NCI-H187 treated with DMSO at 0.1 percent for 48 hours (cell line): ENCODE measurements around the gene RNF148.

Source experiments
- DNase-seq: peaks from one replicate; lab custom pipeline; 2025; lab: John Stamatoyannopoulos, UW

RNF148 gene, protein sequence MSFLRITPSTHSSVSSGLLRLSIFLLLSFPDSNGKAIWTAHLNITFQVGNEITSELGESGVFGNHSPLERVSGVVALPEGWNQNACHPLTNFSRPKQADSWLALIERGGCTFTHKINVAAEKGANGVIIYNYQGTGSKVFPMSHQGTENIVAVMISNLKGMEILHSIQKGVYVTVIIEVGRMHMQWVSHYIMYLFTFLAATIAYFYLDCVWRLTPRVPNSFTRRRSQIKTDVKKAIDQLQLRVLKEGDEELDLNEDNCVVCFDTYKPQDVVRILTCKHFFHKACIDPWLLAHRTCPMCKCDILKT

GRCh38 chr7:122702872-122703510, at the start of gene RNF148:
RNF148 (minus strand) TSS chr7:122702922; CDS start chr7:122702750, 172 bp downstream.
- no peak for DNase-seq

- DNase-seq, result no peak
Measured at GRCh38 chr7:122750389-122750788, 47.7 kb upstream of the RNF148 start.

DNA sequence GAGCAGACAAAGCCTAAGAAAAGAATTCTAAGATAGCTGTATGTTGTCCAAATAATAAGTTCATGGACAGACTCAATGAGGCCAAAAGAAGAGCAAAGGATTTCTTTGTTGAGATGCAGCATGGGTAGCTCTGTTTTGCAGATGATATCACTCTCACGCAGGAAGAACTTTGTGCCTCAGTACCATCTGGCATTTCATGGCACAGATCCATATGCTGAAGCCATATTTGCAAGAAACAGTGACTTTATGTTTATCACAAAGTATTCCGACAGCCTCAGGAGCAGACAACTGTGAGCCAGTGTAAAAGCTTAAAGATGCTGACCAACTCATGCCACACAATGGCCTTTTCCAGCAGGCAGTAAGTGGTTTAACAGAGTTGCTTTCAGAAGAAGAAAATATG, 45.5 kb upstream of the RNF148 start:
- DNase-seq, result no peak

- no peak for DNase-seq
Measured at GRCh38 chr7:122746948-122747347, 44.2 kb upstream of the RNF148 start.

DNA sequence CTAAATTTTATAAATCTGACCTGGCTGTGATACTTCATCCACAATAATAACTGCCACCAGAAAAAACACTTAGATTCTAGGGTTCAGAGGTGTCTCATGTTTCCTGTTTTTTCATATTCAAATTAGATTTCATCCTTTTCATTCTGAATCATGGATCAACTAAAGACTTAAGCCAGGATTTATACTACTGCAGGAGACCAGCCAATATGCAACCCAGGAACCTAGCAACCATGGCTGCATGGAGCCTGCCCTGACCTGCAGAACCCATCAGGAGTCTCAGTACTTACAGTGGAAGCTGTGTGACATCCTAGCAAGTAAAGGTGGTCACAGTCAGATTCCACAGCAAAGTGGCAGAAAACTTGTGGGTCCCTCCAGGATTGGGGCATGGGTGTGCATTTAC, 40.5 kb upstream of the RNF148 start:
- no peak for DNase-seq

GRCh38 chr7:122738947-122739346, 36.2 kb upstream of the RNF148 start:
- no peak for DNase-seq

DNA sequence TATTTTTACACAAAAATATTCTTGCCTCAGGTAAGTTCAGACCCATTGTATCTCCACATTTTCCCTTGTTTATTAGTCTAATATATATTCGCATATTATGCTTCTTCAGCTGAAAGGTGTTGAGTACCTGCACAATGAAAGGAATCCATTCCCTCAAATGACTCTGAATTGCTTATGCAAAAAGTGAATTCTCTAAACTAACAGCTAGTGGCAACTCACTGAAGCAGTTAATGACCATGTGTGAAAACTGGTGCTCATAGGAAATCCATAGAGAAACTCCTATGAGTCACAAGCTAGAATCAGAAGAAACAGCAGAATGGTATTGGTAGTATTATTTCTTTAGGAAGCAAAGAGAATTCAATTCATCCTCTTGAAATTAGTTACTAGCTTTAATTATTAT, 33.5 kb upstream of the RNF148 start:
- no peak for DNase-seq

DNA sequence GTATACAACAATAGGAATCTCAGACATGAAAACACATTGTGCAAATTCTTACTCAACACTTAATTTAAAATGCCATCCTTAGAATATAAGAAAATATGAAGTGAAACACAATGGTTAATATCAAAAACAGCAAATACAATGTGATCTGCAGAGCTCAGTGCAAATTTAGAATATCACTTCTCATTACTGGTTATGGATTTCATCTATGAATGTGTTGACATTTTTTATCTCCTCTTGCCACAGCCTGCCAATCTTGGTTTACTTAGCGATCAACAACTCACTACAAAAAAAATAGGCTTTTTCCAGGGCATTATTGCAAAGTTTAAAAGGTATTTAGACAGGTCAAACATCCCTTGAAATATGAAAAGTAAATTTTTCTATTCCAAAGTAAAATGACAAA, 25.0 kb upstream of the RNF148 start:
- DNase-seq, result no peak

GRCh38 chr7:122727354-122727753, 24.6 kb upstream of the RNF148 start:
- no peak for DNase-seq

DNA sequence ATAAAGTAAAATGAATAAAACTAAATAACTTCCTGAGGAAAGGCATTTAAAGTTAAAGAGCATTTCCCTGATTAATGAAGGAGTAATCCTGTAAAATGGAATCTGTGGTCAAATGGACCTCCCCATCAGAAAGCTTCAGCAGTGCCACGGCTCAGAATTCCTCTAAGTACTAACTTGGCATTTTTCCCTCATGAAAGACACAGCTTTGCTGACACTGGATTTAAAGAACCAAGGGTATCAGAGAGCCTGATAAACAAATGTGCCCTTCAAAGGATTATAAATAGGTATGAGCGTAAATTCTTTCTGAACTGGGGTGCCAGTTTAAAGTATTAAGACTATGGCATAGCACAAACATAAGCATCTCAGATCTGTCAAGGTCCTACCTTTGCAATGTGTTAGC, 24.2 kb upstream of the RNF148 start:
- DNase-seq, result no peak

GRCh38 chr7:122724366-122724765, 21.6 kb upstream of the RNF148 start:
- DNase-seq, result no peak

- no peak for DNase-seq
Measured at GRCh38 chr7:122719010-122719578, 16.4 kb upstream of the RNF148 start.

DNA sequence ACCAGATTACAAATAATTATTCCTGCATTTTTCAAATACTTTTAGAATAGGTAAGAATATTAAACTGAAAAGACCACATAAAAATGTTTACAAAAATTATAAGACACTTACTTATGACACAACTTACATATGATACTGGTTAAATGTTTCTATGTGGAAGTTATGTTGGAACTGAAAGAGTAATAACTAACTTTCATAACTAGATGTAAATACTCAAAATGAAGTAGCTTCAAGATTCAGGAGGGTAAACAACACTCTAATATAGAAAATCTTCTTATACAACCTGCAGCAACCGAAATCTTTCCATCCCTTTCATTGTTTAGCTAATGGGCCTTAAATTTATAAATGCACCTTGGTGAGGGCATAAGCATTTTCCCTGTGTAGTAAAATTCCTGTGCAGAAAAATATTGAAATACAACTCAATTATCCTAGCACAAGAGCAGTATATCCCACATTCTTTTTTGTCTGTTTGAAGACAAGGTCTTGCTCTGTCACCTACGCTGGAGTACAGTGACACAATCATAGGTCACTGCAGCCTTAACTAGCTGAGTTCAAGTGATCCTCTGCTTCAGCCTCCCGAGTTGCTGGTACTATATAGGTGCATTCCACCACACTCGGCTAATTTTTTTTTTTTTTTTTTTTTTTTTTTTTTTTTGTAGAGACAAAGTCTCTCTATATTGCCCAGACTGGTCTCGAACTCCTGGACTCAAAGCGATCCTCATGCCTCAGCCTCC, 14.8 kb upstream of the RNF148 start:
- DNase-seq, result no peak

DNA sequence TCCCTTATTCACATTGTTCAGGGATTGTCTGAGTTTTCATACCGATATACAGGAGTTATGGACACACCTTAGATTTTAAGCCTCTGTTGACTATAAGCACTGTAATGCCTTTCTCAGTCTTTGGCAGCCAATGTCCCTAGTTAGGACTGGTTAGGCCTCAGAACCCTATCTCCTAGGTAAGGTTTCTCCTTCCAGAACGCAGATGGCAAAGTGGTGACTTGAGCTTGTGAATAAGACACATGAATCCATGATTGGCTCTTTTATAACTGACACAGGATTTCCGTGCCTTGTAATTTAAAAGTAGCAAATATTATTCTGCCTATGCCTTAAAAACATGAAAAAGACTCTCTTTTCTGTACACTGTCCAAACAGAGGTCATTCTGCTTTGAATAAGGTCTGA, 12.5 kb upstream of the RNF148 start:
- no peak for DNase-seq

- DNase-seq, result no peak
Measured at GRCh38 chr7:122710916-122711315, 8.2 kb upstream of the RNF148 start.

GRCh38 chr7:122709930-122710646, 7.4 kb upstream of the RNF148 start:
- DNase-seq, result no peak

GRCh38 chr7:122706836-122707235, 4.1 kb upstream of the RNF148 start:
- DNase-seq, result no peak

DNA sequence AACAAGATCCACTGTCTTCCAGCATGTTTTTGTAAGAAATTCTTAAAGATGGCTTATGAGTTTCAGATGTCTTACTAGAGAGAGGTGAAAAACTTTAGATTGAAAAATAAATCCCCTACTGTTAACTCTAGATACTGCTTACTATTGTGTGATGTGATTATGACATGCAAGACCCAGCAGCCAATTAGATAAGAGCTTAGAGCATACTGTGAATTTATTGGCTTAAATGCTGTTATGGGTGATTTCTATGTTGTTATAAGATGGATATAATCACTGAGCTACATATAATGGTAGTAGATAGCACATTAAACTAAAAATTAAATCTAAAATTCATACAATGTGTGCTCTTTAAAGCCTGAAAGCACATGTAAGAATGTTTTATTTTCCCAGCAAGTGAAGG, 3.7 kb downstream of the RNF148 start, which contains the start of gene RNF133:
Gene RNF133 (minus strand): TSS at position 101 of the 400 bp plus-strand sequence. CDS start 199 bp downstream, outside the sequence.
- no peak for DNase-seq

DNA sequence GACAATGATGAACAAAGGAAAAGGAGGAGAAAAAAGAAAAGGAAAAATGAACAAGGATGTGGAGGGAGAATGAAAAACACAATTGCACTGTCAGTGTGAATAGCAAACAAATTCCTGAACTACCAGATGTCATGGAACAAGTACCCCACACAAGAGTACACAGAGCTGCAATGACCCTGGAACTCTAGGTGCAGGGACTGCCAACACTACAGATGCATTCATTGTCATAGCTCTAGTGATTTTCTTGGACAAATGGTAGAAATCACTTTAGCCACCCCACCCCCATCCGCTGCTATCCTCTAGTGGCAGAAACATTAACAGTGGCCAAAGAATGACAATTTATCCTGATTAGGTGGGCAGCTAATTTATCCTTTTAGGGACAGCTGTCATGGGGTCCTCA, 6.9 kb downstream of the RNF148 start:
- DNase-seq, result no peak

GRCh38 chr7:122694697-122695096, 8.0 kb downstream of the RNF148 start:
- no peak for DNase-seq

GRCh38 chr7:122692769-122693309, 9.9 kb downstream of the RNF148 start:
- no peak for DNase-seq
